Measurements from ENCODE around the gene CRB1. TPM values are rescaled to one million over a fixed set of nuclear protein-coding genes. Genes with fewer than 3 reads are reported as not detected.

The CRB1 gene
- total and polyA plus RNA-seq, 9 of the 15 experiments (the other 6 are each of a cell fraction or from before 2014, with no cell fraction given), result 0.04 to 0.10 TPM; not detected in 7

DNA sequence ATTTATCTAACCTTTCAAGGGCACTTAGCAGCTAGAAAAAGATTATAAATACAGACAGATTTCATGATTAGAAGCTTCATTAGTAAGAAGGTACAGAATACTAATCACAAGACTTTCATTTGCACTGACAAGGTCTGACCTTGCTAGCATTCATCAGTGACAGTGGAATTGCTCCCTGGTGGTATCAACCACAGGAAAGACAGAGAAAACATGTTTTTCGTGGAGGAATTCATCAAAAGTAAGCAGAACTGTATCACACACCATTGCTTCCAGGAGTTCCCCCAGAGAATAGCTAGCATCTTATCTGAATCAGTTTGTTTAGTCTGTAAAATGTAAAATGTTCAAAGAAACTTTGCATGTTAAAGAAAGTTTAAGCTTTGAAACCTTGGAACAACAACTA lies 20.6 kb upstream of the CRB1 start:
- H3K27me3 ChIP-seq (ENCODE audit: control insufficient read depth in 2 of 2, insufficient read depth in 2 of 2, low read length in 2 of 2), result no peaks in the 10 kb centered on the region
- no peak overlapping the region for H3K27ac ChIP-seq (ENCODE audit: extremely low read depth, low read depth, low read length)
- no peaks in the 10 kb centered on the region for H3K9me3 ChIP-seq (replicated peaks; ENCODE audit: control insufficient read depth, insufficient read depth, low read depth, low read length)
- no peaks in the 10 kb centered on the region for H3K36me3 ChIP-seq (ENCODE audit: control insufficient read depth, insufficient read depth, low read length)
- TF ChIP-seq RNF2 (IDR thresholded peaks at IDR 0.05) (no peak), LCOR (CRISPR knock-in tag; IDR thresholded peaks at IDR 0.05) (no peak), ZNF121 (CRISPR knock-in tag; conservative IDR thresholded peaks at IDR 0.05) (no peak), ZNF639 (CRISPR knock-in tag; conservative IDR thresholded peaks at IDR 0.05 in 1 of 2, IDR thresholded peaks at IDR 0.05 in 1 of 2) (no peak), HDAC8 (tag; IDR thresholded peaks at IDR 0.05) (no peak), NEUROD1 (IDR thresholded peaks at IDR 0.05; ENCODE audit: borderline replicate concordance, low read depth, low read length, partially characterized antibody) (no peak), FOXP4 (CRISPR knock-in tag; IDR thresholded peaks at IDR 0.05; ENCODE audit: borderline replicate concordance) (no peak), NR3C1 (CRISPR knock-in tag; IDR thresholded peaks at IDR 0.05) (no peak), THRAP3 (IDR thresholded peaks at IDR 0.05; ENCODE audit: borderline replicate concordance) (no peak)
- TF ChIP-seq, protein P1, sequence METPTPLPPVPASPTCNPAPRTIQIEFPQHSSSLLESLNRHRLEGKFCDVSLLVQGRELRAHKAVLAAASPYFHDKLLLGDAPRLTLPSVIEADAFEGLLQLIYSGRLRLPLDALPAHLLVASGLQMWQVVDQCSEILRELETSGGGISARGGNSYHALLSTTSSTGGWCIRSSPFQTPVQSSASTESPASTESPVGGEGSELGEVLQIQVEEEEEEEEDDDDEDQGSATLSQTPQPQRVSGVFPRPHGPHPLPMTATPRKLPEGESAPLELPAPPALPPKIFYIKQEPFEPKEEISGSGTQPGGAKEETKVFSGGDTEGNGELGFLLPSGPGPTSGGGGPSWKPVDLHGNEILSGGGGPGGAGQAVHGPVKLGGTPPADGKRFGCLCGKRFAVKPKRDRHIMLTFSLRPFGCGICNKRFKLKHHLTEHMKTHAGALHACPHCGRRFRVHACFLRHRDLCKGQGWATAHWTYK (CRISPR knock-in tag; IDR thresholded peaks at IDR 0.05), result no peak
- in situ Hi-C loops (cut with MboI), result no loop called here
- no peak for ATAC-seq
- no peak overlapping the region for H2AFZ ChIP-seq (ENCODE audit: low read depth, low read length)
- POLR2A ChIA-PET, result no interaction called here
- no peaks in the 10 kb centered on the region for H3K79me2 ChIP-seq (ENCODE audit: control insufficient read depth, insufficient read depth, low read length)
- no peak overlapping the region for H3K9ac ChIP-seq (ENCODE audit: insufficient read depth in 1 of 2, low read depth in 2 of 2, low read length in 2 of 2)
- WGBS (ENCODE audit: insufficient coverage, low coverage, missing lambda C conversion rate), result 0% methylated on average over 1 of the region's 1 CpG
- no peak overlapping the region for H3K4me2 ChIP-seq (ENCODE audit: insufficient read depth, low read length)
- H4K20me1 ChIP-seq (replicated peaks; ENCODE audit: control insufficient read depth, insufficient read depth, low read length), result no peaks in the 10 kb centered on the region
- intact Hi-C loops (cut with micrococcal nuclease), result no loop called here
- no TSS peak for BruUV-seq (replicated peaks)
- no peak overlapping the region for H3K4me3 ChIP-seq
- DNase-seq (ENCODE audit: extremely low read depth in 1 of 4, low spot score in 3 of 4), result no peak
- FAIRE-seq, result no peak
- CTCF ChIA-PET (ENCODE audit: low intra/inter-chr PET ratio), result no interaction called here
- H3K4me1 ChIP-seq (replicated peaks in 1 of 2; ENCODE audit: control insufficient read depth in 2 of 2, insufficient read depth in 2 of 2, low read length in 2 of 2), result no peaks in the 10 kb centered on the region
- no peaks in the 10 kb centered on the region for H3K9me1 ChIP-seq (ENCODE audit: control insufficient read depth, insufficient read depth, low read length)
